Effector memory CD8-positive, alpha-beta T cell (primary cell): ENCODE results near the gene LURAP1L.

Source experiments
- ATAC-seq: fragments of 150-1000 bp; cut with Tn5 transposase; replicated peaks from 2 replicates; pipeline ENCODE4 v1.10.0; 2021; ENCODE audit warnings: mild to moderate bottlenecking, moderate library complexity
- DNase-seq, 3 experiments: peaks; one replicate each; pipeline ENCODE4 v3.0.0; 2021
- H3K27ac Mint-ChIP-seq, 2 donors: one replicate each; pipeline ENCODE4 v1.8.0; 2022; ENCODE audit warnings: mild to moderate bottlenecking in 2 of 2, mixed read lengths in 2 of 2, moderate library complexity in 2 of 2
- H3K27me3 Mint-ChIP-seq, 2 donors: one replicate each; pipeline ENCODE4 v1.8.0; 2022; ENCODE audit warnings: mixed read lengths in 2 of 2
- H3K36me3 Mint-ChIP-seq: one replicate; pipeline ENCODE4 v1.8.0; 2022; ENCODE audit warnings: mild to moderate bottlenecking, moderate library complexity, mixed read lengths; ENCODE audit not compliant: insufficient read depth
- H3K4me1 Mint-ChIP-seq, 2 donors: one replicate each; pipeline ENCODE4 v1.8.0; 2022; ENCODE audit warnings: low read depth in 2 of 2, mixed read lengths in 2 of 2
- H3K4me3 Mint-ChIP-seq, 2 donors: one replicate each; pipeline ENCODE4 v1.8.0; 2022; ENCODE audit warnings: mild to moderate bottlenecking in 2 of 2, mixed read lengths in 2 of 2, moderate library complexity in 2 of 2
- H3K9me3 Mint-ChIP-seq, 2 donors: one replicate each; pipeline ENCODE4 v1.8.0; 2022; ENCODE audit warnings: mixed read lengths in 2 of 2

LURAP1L gene

DNA sequence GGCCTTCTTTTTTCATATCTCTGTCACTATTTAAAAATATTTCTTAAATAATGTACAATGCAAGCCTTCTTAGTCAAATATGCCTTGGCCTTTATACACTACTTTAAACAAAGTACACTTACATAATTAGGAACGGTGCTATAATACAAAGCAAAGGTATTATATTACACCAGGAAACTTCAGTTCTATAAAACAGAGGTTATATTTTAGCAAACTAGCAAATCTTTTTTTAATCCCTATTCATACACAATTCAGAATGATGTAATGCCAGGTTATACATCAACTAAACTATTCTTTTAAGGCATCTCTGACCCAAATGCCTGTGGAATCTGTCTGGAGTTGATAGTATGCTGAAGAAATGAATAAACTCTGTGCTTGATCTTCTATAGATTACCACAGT, 10.7 kb upstream of the LURAP1L start:
- H3K27me3 Mint-ChIP-seq: no peaks in the 10 kb centered on the region
- H3K27ac Mint-ChIP-seq: no peak overlapping the region
- no peak for ATAC-seq

DNA sequence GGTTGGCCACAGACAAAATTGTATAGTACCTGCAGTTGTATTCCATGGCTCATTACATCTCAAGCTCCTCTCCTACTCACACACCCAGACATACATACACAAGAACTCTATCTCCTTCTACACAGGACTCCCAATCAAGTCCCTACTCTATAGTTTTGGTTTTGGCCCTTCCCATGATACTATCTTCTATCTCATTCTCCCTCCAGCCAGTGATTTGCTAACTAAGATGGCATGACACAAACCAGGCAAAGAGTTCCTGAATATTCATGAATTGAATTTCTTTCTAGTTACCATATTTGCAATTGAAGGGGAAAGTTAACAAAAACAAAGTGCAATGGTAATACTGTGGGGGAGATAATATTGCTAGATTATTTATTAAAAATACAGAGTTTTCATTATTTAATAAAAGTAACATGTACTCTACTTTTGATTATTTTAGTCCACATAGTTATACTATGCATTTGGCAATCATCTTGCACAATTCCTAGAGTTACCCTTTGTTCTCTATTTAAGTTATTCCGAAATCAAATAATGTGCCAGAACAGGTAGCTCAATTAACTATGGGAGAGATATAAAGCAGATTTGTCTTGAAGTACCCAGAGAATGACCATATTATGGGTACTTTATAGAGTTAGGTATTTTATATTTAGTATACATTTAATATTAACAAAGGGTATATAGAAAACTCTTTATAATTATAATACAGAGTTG, 9.6 kb upstream of the LURAP1L start:
- Mint-ChIP-seq H3K4me3 (no peak overlapping the region), H3K27ac (no peak overlapping the region), H3K4me1 (no peaks in the 10 kb centered on the region), H3K27me3 (no peaks in the 10 kb centered on the region), H3K36me3 (no peaks in the 10 kb centered on the region), H3K9me3 (peaks cover 0 to 22% of the 10 kb centered on the region in 2 donors)
- DNase-seq: no peak
- ATAC-seq: no peak

More for the DNA sequence above, 10.7 kb upstream of the LURAP1L start:
- Mint-ChIP-seq H3K4me3 (no peak overlapping the region), H3K9me3 (peaks cover 0 to 22% of the 10 kb centered on the region in 2 donors), H3K4me1 (no peaks in the 10 kb centered on the region), H3K36me3 (no peaks in the 10 kb centered on the region)
- no peak for DNase-seq

DNA sequence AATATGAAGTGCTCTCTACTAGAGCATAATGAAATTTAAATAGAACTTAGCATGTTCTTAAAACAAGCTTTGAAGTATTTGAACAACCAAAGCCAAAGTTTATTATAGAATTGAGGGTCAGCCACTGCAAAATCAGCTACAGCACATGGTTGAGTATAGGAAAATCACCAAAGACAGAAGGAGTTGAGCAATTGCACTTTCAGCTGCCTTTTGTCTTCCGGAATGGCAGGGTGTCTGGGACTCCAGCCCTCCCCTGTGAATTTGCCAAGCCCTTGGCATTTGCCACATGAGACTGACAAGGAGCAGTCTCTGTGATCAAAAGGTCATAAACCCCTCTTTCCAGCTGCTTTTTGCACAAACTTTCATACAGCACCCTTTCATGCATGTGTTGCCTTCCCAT, 8.5 kb upstream of the LURAP1L start:
- ATAC-seq (no peak), DNase-seq (no peak)
- no peak overlapping the region for H3K4me3 Mint-ChIP-seq
- H3K4me1 Mint-ChIP-seq: no peaks in the 10 kb centered on the region
- H3K36me3 Mint-ChIP-seq: no peaks in the 10 kb centered on the region
- H3K9me3 Mint-ChIP-seq: peaks cover 10 to 18% of the 10 kb centered on the region in 2 donors
- H3K27me3 Mint-ChIP-seq: no peaks in the 10 kb centered on the region
- no peak overlapping the region for H3K27ac Mint-ChIP-seq

DNA sequence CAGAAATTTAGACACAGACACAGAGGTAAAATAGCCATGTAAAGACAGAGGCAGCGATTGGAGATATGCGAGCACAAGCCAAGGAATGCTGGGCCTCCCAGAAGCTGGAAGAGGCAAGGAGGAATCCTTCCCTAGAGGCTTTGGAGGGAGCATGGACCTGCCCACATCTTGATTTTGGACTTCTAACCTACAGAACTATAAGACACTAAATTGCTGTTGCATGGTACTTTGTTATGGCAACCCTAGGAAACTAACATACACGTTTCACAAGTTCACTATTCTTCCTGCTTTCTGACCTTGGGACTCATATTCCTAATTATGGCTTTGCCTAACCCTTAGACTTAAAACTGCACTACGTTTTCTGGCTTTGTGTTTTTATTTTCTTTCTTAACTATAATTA, 4.6 kb upstream of the LURAP1L start:
- Mint-ChIP-seq H3K27me3 (peaks cover 0 to 2% of the 10 kb centered on the region in 2 donors), H3K4me1 (no peaks in the 10 kb centered on the region), H3K36me3 (no peaks in the 10 kb centered on the region), H3K9me3 (peaks cover 9 to 10% of the 10 kb centered on the region in 2 donors), H3K4me3 (no peak overlapping the region), H3K27ac (no peak overlapping the region)
- DNase-seq: no peak
- ATAC-seq: no peak

DNA sequence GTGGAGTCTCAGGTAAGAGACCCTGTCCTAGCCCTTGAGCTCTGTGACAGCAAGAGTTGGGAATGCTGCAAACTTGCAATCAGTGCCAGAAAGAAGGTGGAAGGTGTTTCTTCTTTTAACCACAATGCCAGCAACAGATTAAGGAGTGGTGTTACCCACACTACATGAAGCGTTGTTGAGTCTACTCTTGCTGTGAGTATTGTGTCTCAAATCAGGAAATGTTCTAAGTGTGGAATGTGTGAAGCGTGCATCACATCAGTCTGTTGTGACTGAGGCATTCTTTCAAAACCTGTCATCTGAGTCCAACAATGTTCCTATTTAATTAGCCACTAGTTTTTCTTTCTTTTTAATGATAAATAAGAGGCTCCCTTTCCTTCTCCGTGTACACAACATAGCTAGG, 2.9 kb upstream of the LURAP1L start:
- Mint-ChIP-seq H3K4me3 (no peak overlapping the region), H3K27ac (no peak overlapping the region), H3K27me3 (peaks cover 8 to 19% of the 10 kb centered on the region in 2 donors), H3K36me3 (no peaks in the 10 kb centered on the region), H3K9me3 (peaks cover 9 to 21% of the 10 kb centered on the region in 2 donors), H3K4me1 (peaks cover 0 to 1% of the 10 kb centered on the region in 2 donors)
- ATAC-seq: no peak
- DNase-seq: no peak

DNA sequence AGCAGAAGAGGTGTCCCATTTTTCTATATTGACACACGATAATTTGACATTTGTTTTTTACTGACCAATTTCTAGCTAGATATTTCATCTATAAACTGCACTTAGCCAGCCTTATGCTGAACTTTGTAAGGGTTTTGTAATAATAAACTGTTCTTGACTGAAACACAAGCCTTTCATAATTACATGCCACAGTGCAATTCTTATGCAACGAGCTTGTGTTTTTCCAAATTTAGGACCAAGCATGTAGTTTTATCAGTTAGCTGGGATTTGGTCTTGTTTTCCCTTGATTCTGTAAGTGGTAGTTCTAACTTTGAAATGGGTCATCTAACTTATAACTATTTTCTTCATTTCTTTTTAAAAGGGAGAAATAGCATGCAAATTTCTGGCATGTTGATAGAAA, 1.3 kb upstream of the LURAP1L start:
- Mint-ChIP-seq H3K9me3 (peaks cover 9 to 22% of the 10 kb centered on the region in 2 donors), H3K36me3 (no peaks in the 10 kb centered on the region), H3K4me3 (no peak overlapping the region), H3K4me1 (peaks cover 0 to 1% of the 10 kb centered on the region in 2 donors), H3K27ac (no peak overlapping the region), H3K27me3 (peaks cover 8 to 20% of the 10 kb centered on the region in 2 donors)
- DNase-seq: no peak
- ATAC-seq: no peak

DNA sequence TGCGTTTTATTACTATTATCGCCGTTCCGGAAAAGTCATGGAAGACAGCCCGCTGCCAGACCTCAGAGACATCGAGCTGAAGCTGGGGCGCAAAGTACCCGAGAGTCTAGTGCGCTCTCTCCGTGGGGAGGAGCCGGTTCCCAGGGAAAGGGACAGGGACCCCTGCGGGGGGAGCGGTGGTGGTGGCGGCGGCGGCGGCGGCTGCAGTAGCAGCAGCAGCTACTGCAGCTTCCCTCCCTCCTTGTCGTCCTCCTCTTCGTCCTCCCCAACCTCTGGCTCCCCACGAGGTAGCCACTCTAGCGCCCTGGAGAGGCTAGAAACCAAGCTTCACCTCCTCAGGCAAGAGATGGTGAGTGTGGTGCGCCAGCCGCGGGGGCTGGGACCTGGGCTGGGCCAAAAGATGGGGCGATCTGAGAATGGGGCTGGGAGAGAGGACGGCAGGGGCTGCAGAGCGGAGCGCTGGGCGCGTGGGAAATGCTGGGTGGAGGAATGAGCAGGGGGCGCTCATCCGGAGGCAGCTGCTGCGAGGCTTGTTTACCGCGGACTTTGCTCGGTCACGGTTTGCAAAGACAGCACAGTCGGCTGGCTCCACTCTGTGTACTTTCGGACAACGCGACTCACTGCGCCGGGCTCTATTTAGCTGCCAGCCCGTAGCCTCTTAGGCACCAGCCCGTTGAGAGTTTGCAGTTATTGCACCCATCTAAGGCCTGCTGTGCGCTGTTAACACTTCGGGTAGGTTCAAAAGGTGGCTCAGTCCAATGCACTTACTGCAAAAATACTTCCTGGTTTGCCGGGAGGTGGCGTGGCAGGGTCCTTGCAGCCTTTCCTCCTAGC, 1.1 kb downstream of the LURAP1L start:
- Mint-ChIP-seq H3K9me3 (peaks cover 6 to 17% of the 10 kb centered on the region in 2 donors), H3K36me3 (no peaks in the 10 kb centered on the region), H3K4me3 (no peak overlapping the region), H3K4me1 (peaks cover 0 to 1% of the 10 kb centered on the region in 2 donors), H3K27ac (no peak overlapping the region), H3K27me3 (peaks cover 8 to 20% of the 10 kb centered on the region in 2 donors)
- DNase-seq (no peak), ATAC-seq (no peak)

DNA sequence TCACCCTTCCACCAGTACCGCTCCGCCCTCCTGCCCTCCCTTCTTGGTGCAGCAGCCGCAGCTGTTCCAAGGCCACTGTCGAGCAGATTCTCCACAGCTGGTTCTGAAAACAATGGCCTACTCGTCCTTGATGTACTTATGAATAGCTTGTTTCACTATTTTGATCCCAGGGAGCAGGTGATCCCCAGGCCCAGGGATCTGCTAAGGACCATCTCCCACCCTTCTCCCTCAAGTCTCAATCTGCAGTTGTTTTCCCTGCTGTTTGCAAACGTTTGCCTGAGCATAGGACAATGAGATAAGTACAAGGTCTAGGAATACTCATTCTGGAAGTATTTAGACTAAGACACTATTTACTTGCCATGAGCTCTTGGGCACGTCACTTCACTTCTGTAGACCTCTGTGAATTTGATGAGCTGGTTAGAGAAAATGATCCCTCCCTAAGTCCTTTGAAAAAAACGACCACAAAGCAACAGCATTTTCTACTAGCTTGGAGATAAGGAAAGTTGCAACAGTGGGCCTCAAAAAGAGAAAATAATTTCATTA, 1.8 kb downstream of the LURAP1L start:
- no peaks in the 10 kb centered on the region for H3K36me3 Mint-ChIP-seq
- H3K27me3 Mint-ChIP-seq: peaks cover 8 to 20% of the 10 kb centered on the region in 2 donors
- H3K27ac Mint-ChIP-seq: no peak overlapping the region
- H3K4me3 Mint-ChIP-seq: no peak overlapping the region
- ATAC-seq: no peak
- DNase-seq: no peak
- peaks cover 0 to 1% of the 10 kb centered on the region in 2 donors for H3K4me1 Mint-ChIP-seq
- peaks cover 8 to 19% of the 10 kb centered on the region in 2 donors for H3K9me3 Mint-ChIP-seq

DNA sequence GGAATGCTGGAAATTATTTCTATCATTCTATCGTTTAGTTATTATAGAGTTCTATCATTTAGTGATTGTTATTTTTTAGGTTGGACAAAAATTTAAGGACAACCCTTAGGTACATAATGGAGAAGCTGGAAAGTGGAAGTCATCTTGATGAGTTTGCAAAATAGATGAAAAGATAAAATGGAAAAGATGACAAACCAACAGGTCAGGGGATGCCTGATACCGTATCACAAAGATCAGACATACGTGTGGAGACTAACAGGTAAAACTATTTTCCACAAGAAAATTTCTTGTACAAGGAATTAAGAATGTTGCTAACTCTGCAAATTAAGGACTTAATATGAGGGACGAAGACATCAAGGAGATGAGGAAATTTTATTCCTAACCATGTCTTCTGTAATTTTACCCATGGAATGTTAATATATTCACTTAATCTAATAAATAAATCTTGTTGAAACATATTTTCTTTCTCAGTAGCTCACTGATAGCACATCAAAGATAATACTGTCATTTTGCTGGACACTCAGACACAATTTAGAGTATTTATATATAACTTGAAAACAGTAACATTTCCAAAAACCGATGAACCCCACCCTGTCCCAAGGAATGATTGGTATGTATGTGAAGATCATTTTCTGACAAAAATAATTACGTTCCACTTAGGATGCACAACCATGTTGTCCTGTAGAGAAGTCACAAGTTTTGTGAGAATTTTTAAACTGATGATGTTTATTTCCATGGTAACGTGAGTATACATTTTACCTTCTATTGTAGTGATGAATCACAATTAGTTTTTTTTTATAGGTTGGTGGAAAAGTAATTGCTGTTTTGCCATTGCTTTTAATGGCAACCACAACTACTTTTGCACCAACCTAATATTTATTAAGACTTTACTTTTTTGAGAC, 2.6 kb downstream of the LURAP1L start:
- no peak overlapping the region for H3K27ac Mint-ChIP-seq
- DNase-seq (no peak), ATAC-seq (no peak)
- no peaks in the 10 kb centered on the region for H3K36me3 Mint-ChIP-seq
- peaks cover 8 to 19% of the 10 kb centered on the region in 2 donors for H3K9me3 Mint-ChIP-seq
- H3K27me3 Mint-ChIP-seq: peaks cover 8 to 20% of the 10 kb centered on the region in 2 donors
- no peak overlapping the region for H3K4me3 Mint-ChIP-seq
- peaks cover 0 to 1% of the 10 kb centered on the region in 2 donors for H3K4me1 Mint-ChIP-seq

DNA sequence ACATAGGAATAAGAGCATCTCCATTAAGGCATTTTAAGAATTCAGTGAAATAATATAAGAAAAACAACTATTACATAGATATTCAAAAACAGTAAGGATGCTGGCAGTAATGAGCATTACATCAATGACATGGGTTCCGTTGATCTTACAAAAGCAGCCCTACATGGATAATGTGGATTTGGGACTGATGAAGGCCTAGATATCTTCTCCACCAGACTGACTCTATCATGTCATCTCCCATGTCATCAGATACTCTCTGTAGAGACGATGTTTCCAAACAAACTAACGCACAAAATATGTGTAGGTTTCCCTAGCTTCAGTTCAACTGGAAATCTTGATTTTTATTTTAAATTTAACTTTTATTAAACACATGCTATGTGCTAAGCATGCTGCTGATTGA, 3.6 kb downstream of the LURAP1L start:
- peaks cover 0 to 1% of the 10 kb centered on the region in 2 donors for H3K4me1 Mint-ChIP-seq
- H3K9me3 Mint-ChIP-seq: peaks cover 8 to 19% of the 10 kb centered on the region in 2 donors
- ATAC-seq: no peak
- no peak overlapping the region for H3K27ac Mint-ChIP-seq
- H3K36me3 Mint-ChIP-seq: no peaks in the 10 kb centered on the region
- H3K27me3 Mint-ChIP-seq: peaks cover 8 to 20% of the 10 kb centered on the region in 2 donors
- no peak overlapping the region for H3K4me3 Mint-ChIP-seq
- DNase-seq: no peak

DNA sequence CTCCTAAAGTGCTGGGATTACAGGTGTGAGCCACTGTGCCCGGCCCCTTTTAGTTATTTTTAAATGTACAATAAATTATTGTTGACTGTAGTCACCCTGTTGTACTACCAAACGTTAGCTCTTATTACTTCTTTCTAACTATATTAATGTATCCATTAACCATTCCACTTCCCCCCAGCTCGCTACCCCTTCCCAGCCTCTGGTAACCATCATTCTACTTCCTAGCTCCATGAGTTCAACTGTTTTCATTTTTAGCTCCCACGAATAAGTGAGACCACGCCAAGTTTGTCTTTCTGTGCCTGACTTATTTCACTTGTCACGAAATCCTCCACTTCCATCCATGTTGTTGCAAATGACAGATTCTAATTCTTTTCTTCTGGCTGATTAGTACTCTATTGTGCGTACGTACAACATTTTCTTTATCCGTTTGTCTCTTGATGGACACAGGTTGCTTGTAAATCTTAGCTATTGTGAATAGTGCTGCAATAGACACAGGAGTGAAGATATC, 6.5 kb downstream of the LURAP1L start:
- Mint-ChIP-seq H3K36me3 (no peaks in the 10 kb centered on the region), H3K4me3 (no peak overlapping the region), H3K9me3 (peaks cover 3 to 15% of the 10 kb centered on the region in 2 donors), H3K4me1 (peaks cover 0 to 1% of the 10 kb centered on the region in 2 donors), H3K27me3 (peaks cover 4 to 8% of the 10 kb centered on the region in 2 donors), H3K27ac (no peak overlapping the region)
- DNase-seq: no peak
- no peak for ATAC-seq

DNA sequence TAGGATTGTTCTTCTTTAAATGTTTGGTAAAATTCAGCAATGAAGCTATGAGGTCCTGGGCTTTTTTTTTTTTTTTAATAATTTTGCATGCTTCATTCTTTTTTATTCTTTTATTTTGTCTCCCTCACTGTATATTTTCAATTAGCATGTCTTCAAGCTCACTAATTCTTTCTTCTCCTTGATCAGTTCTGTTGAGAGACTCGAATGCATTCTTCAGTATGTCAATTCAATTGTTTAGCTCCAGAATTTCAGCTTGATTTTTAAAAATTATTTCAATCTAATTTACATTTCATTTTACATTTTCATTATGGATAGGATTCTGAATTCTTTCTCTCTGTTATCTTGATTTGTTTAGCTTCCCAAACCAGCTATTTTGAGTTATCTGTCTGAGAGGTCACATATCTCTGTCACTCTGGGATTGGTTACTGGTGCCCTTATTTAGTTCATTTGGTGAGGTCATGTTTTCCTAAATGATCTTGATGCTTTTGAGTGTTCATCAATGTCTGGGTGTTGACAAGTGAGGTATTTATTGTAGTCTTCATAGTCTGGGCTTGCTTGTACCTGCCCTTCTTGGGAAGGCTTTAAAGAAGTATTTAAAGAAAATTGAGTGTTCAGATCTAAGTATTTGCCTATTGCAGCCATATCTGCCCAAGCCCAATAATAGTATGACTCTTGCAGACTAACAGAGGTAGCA, 9.1 kb downstream of the LURAP1L start:
- ATAC-seq (no peak), DNase-seq (no peak)
- H3K4me3 Mint-ChIP-seq: no peak overlapping the region
- no peaks in the 10 kb centered on the region for H3K4me1 Mint-ChIP-seq
- no peaks in the 10 kb centered on the region for H3K36me3 Mint-ChIP-seq
- H3K9me3 Mint-ChIP-seq: peaks cover 4 to 15% of the 10 kb centered on the region in 2 donors
- no peaks in the 10 kb centered on the region for H3K27me3 Mint-ChIP-seq
- H3K27ac Mint-ChIP-seq: no peak overlapping the region
